Thoracic aorta (tissue), 2 donors: Measurements from ENCODE around the gene CA4. TPM values are rescaled to one million over a fixed set of nuclear protein-coding genes. Genes with fewer than 3 reads are reported as not detected.
"Not testable (repeated sequence)": the region's sequence is repeated elsewhere in the genome, so short reads cannot be mapped to it uniquely, and the experiment has no call there.

Experiments
- ATAC-seq: fragments of 150-250 bp; one replicate; pipeline ENCODE4 v1.8.0; 2017; ENCODE audit warnings: low read depth; ENCODE audit not compliant: insufficient number of reproducible peaks, low FRiP score
- DNase-seq: peaks from one replicate; pipeline ENCODE4 v3.0.0-alpha.2; 2020; ENCODE audit warnings: low spot score
- H3K27ac ChIP-seq, 2 donors: fragments of 200-600 bp; sonication (generic); 1 replicate in 1 of 2; 2 replicates in 1 of 2; pipeline ENCODE4 v1.5.1; 2016; ENCODE audit warnings: mild to moderate bottlenecking in 2 of 2, moderate library complexity in 2 of 2
- H3K27me3 ChIP-seq: fragments of 200-600 bp; sonication (generic); replicated peaks from 2 replicates; pipeline ENCODE4 v1.6.0; 2016; ENCODE audit warnings: mild to moderate bottlenecking; ENCODE audit not compliant: insufficient read depth
- H3K36me3 ChIP-seq: fragments of 200-600 bp; sonication (generic); one replicate; pipeline ENCODE4 v1.5.1; 2016
- H3K4me1 ChIP-seq, 2 donors: fragments of 200-600 bp; sonication (generic); 1 replicate in 1 of 2; 2 replicates in 1 of 2; pipeline versions ENCODE4 v1.5.1 to v1.6.0; 2016; ENCODE audit warnings: low read depth in 2 of 2, mild to moderate bottlenecking in 1 of 2; ENCODE audit not compliant: control insufficient read depth in 1 of 2
- H3K4me3 ChIP-seq: fragments of 200-600 bp; sonication (generic); 2 replicates; pipeline ENCODE4 v1.5.1; 2016; ENCODE audit warnings: mild to moderate bottlenecking
- H3K9me3 ChIP-seq: fragments of 200-600 bp; sonication (generic); 2 replicates; pipeline ENCODE4 v1.5.1; 2016
- CTCF ChIP-seq: fragments of 200-600 bp; sonication (generic); IDR thresholded peaks from one replicate; pipeline ENCODE4 v1.5.1; 2019; ENCODE audit warnings: antibody characterized with exemption
- total RNA-seq, 2 donors: library from RNA; depleted of rRNA; stranded (reverse); fragments of >200 nt; gene quantifications; one replicate each; pipeline versions ENCODE4 v1.1.0 to v1.2.3, GENCODE V29; 2016

The CA4 gene
- total RNA-seq, 2 donors from 2014 or later: 1.2 to 4.3 TPM

GRCh38 chr17:60106340-60107059 lies 43.3 kb upstream of the CA4 start:
- H3K9me3 ChIP-seq: no peaks in the 10 kb centered on the region

GRCh38 chr17:60107526-60108257 lies 42.1 kb upstream of the CA4 start:
- peaks cover 0 to 3% of the 10 kb centered on the region in 2 donors for H3K4me1 ChIP-seq
- no peaks in the 10 kb centered on the region for H3K36me3 ChIP-seq
- H3K27me3 ChIP-seq: no peaks in the 10 kb centered on the region
- no peak overlapping the region for H3K27ac ChIP-seq
- no peak for TF ChIP-seq CTCF
- H3K9me3 ChIP-seq: no peaks in the 10 kb centered on the region
- no peak overlapping the region for H3K4me3 ChIP-seq
- ATAC-seq (no peak), DNase-seq (no peak)

More at GRCh38 chr17:60106340-60107059, 43.3 kb upstream of the CA4 start:
- peaks cover 0 to 7% of the 10 kb centered on the region in 2 donors for H3K4me1 ChIP-seq
- no peaks in the 10 kb centered on the region for H3K27me3 ChIP-seq
- DNase-seq (no peak), ATAC-seq (no peak)
- no peak for TF ChIP-seq CTCF
- no peak overlapping the region for H3K4me3 ChIP-seq
- H3K27ac ChIP-seq: no peak overlapping the region
- H3K36me3 ChIP-seq: no peaks in the 10 kb centered on the region

GRCh38 chr17:60108309-60108708 lies 41.5 kb upstream of the CA4 start:
- H3K27me3 ChIP-seq, H3K4me3 ChIP-seq, ATAC-seq, H3K36me3 ChIP-seq, H3K9me3 ChIP-seq, H3K4me1 ChIP-seq, DNase-seq, H3K27ac ChIP-seq: not testable (repeated sequence)

GRCh38 chr17:60108712-60109111 lies 41.1 kb upstream of the CA4 start:
- no peaks in the 10 kb centered on the region for H3K36me3 ChIP-seq
- H3K27ac ChIP-seq: no peak overlapping the region
- H3K4me1 ChIP-seq: no peaks in the 10 kb centered on the region
- no peak overlapping the region for H3K4me3 ChIP-seq
- H3K9me3 ChIP-seq: no peaks in the 10 kb centered on the region
- no peaks in the 10 kb centered on the region for H3K27me3 ChIP-seq
- ATAC-seq (no peak), DNase-seq (no peak)
- no peak for TF ChIP-seq CTCF

GRCh38 chr17:60109161-60109560 lies 40.6 kb upstream of the CA4 start:
- H3K36me3 ChIP-seq: no peaks in the 10 kb centered on the region
- TF ChIP-seq CTCF: no peak

More at GRCh38 chr17:60109161-60109560, 40.6 kb upstream of the CA4 start:
- Histone ChIP-seq H3K27me3 (no peaks in the 10 kb centered on the region), H3K9me3 (no peaks in the 10 kb centered on the region), H3K4me3 (no peak overlapping the region), H3K4me1 (no peaks in the 10 kb centered on the region), H3K27ac (no peak overlapping the region)
- ATAC-seq (no peak), DNase-seq (no peak)
